Activated naive CD4-positive, alpha-beta T cell treated with anti-CD3 and anti-CD28 coated beads, Interleukin-2, amount 10 ng/mL, durations not matched to agents 7 days and 5 days (primary cell): Measurements from ENCODE around the gene BLOC1S3.

Source experiments
- CTCF ChIA-PET: fragments of 350-600 bp; sonication (Branson Sonifier 250); formaldehyde crosslinking; loops from one replicate; lab custom pipeline; 2021; ENCODE audit warnings: antibody characterized with exemption; lab: Charles Lee
- DNase-seq: peaks from one replicate; pipeline ENCODE4 v3.0.0-alpha.2; 2020
- H3K27ac Mint-ChIP-seq: one replicate; pipeline ENCODE4 v1.8.0; 2021; ENCODE audit warnings: mild to moderate bottlenecking, moderate library complexity, mixed read lengths
- H3K27me3 Mint-ChIP-seq: one replicate; pipeline ENCODE4 v1.8.0; 2021; ENCODE audit warnings: mild to moderate bottlenecking, mixed read lengths
- H3K36me3 Mint-ChIP-seq: one replicate; pipeline ENCODE4 v1.8.0; 2021; ENCODE audit warnings: mixed read lengths
- H3K4me1 Mint-ChIP-seq: one replicate; pipeline ENCODE4 v1.8.0; 2021; ENCODE audit warnings: mixed read lengths
- H3K4me3 Mint-ChIP-seq: one replicate; pipeline ENCODE4 v1.8.0; 2021; ENCODE audit warnings: mild to moderate bottlenecking, moderate library complexity, mixed read lengths
- H3K9me3 Mint-ChIP-seq: one replicate; pipeline ENCODE4 v1.8.0; 2021; ENCODE audit warnings: mixed read lengths

Gene BLOC1S3

GRCh38 chr19:45151821-45152503 is 26.6 kb upstream of the BLOC1S3 start:
- Mint-ChIP-seq H3K9me3 (no peaks in the 10 kb centered on the region), H3K4me3 (peak overlapping the region; percentile 15), H3K36me3 (peaks cover 10% of the 10 kb centered on the region), H3K4me1 (peaks cover 34% of the 10 kb centered on the region), H3K27ac (peak overlapping the region; percentile 33), H3K27me3 (peaks cover 72% of the 10 kb centered on the region)
- DNase-seq = no peak
- CTCF ChIA-PET = interaction anchor here (1.0 to 1.3 kb wide), 2 partner anchors 12 to 97 kb away, joined by 3 read pairs; no protein-coding TSS in a partner anchor

DNA sequence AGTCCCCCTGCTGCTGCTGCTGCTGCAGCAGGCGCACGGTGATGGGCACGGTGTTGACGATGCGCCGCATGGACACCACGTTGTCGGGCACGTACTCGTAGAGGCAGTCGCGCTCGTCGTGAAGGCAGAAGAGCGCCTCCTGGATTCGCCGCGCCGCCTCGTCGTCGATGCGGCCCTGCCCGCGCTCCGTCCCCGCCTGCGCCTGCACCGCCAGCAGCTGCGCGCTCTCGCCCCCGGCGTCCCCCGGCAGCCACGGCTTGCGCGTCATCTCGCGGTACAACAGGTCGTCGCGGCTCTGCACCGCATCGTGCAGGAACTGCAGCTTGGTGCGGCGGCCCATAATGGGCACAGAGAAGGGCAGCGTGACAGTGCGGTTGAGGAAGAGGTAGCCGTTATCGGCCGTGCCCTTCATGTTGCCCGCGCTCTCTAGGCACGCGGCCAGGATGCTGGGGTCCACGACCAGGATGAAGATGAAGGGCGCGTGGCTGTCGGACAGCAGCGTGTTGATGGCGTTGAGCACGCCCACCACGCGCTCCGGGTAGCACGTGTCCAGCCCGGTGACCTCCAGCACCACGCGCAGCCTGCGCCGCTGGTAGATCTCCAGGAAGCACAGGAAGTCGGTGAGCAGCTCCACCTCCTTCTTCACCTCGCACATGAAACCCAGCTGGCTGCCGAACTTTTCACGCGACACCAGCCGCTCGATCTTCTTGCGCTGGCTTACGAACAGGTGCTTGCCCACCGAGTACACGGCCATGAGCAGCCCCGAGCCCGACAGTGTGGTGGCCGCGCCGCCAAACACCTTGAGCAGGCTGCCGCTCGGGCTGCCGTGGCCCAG is 25.9 kb upstream of the BLOC1S3 start:
- peak; percentile 78 for DNase-seq
- peak overlapping the region; percentile 56 for H3K4me3 Mint-ChIP-seq
- peaks cover 10% of the 10 kb centered on the region for H3K36me3 Mint-ChIP-seq
- H3K9me3 Mint-ChIP-seq = no peaks in the 10 kb centered on the region
- H3K27me3 Mint-ChIP-seq = peaks cover 78% of the 10 kb centered on the region
- peak overlapping the region; percentile 80 for H3K27ac Mint-ChIP-seq
- peaks cover 34% of the 10 kb centered on the region for H3K4me1 Mint-ChIP-seq
- CTCF ChIA-PET = interaction anchor here (1.0 to 1.3 kb wide), 3 partner anchors 11 to 96 kb away, joined by 3 read pairs; no protein-coding TSS in a partner anchor

DNA sequence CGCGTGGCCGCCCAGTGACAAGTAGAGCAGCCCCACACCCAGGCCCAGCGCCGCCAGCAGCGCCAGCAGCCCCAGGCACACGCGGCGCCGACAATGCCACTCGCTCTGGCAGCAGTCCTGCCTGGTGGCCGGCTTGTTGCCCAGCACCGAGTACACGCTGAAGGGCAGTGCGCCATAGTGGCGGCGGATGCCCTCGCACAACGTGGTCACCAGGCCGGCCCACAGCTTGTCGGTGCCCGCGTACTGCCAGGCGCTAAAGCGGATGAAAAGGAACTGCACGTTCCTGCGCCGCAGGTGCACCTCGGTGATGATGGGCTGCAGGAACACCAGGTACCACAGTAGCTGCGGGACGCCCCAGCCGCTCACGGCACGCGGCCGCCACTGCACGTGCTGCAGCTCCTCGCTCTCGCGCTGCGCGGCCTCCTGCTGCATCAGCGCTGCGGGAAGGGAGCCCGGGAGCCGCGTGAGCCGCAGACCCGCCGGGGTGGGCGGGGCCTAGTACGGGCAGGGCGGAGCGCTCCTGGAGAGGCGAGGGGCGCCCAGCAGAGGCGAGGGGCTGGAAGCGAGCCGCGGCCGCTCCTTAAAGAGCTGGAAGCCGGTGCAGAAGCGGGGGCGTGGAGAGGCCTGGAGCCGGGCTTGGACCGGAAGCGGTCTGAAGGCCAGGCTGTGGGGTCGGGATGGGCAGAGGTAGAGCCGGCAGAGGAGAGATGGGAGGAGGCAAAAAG is 25.1 kb upstream of the BLOC1S3 start:
- H3K4me3 Mint-ChIP-seq = peak overlapping the region; percentile 56
- H3K36me3 Mint-ChIP-seq = peaks cover 10% of the 10 kb centered on the region
- H3K27ac Mint-ChIP-seq = no peak overlapping the region
- peak; percentile 59 for DNase-seq
- peaks cover 86% of the 10 kb centered on the region for H3K27me3 Mint-ChIP-seq
- CTCF ChIA-PET = interaction anchor here (1.1 to 1.3 kb wide), 2 partner anchors 73 to 95 kb away, joined by 3 read pairs; no protein-coding TSS in a partner anchor
- H3K9me3 Mint-ChIP-seq = no peaks in the 10 kb centered on the region
- peaks cover 34% of the 10 kb centered on the region for H3K4me1 Mint-ChIP-seq

DNA sequence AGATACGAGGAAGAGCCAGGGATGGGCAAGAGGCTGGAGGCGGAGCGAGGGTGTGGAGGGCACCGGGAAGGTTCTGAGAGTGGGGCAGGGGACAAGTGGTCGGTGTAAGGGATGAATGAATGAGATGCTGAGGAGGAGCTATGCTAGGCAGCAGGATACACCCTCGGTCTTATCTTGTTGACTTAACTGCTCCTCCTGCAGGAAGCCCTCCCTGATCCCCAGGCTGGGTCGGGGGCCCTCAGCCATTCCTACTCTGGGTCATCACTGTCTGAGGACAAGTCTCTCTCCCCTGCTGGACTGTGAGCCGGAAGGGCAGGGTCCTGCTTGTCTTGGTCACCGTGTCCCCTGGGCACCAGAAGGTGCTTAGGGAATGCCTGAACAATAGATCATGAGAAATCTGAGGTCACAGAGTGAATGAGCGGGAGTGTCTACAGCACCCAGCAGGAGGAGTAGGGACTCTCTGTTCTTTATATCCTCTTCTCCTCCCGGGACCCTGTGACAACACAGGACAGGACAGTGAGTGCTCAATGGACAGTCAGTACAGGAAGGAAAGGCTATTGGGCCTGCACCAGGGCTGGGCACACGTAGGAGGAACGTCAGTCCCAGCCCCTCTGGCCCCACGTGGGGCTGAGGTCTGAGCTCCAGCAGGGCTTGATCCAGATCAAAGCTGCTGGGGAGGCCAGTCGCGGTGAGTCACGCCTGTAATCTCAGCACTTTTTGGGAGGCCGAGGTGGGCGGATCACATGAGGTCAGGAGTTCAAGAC is 24.3 kb upstream of the BLOC1S3 start:
- H3K9me3 Mint-ChIP-seq = no peaks in the 10 kb centered on the region
- H3K27me3 Mint-ChIP-seq = peaks cover 90% of the 10 kb centered on the region
- CTCF ChIA-PET = interaction anchor here (0.6 to 1.1 kb wide), 3 partner anchors 28 to 74 kb away, joined by 3 to 4 read pairs (median 3); no protein-coding TSS in a partner anchor
- H3K4me1 Mint-ChIP-seq = peaks cover 31% of the 10 kb centered on the region
- H3K36me3 Mint-ChIP-seq = peaks cover 10% of the 10 kb centered on the region
- H3K27ac Mint-ChIP-seq = no peak overlapping the region
- H3K4me3 Mint-ChIP-seq = no peak overlapping the region
- DNase-seq = no peak

DNA sequence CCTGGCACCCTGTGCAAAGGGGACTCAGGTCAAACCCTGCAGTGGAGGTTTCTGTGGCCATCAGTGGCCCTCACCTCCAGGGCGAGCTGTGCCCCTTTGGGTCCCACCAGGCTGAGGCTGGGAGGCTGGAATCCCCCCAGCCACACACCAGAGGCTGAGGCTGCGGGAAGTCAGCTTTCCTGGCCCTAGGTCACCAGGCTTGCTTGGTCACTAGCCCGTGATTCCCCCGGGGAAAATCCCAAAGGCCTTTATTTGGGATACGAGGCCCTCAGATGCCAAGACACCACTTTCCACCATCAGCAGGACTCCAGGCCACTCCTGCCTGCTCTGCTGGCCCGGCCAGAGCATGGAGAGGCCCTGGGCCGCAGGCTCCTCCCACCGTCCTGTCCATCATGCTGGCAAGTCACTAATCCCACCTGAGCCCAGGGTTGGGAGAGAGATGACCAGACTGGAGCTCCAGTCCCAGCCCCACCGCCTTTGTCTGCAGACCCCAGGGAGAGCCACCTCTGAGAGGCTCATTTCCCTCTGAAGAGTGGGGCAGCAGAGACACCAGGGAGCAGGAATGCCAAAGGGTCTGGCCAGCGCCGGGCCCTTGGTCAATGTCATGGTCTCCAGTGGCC is 22.5 kb upstream of the BLOC1S3 start:
- Mint-ChIP-seq H3K9me3 (no peaks in the 10 kb centered on the region), H3K27me3 (peaks cover 95% of the 10 kb centered on the region), H3K27ac (no peak overlapping the region), H3K4me1 (peaks cover 27% of the 10 kb centered on the region), H3K4me3 (no peak overlapping the region), H3K36me3 (peaks cover 10% of the 10 kb centered on the region)
- DNase-seq = no peak
- CTCF ChIA-PET = no interaction called here

- Mint-ChIP-seq H3K4me3 (no peak overlapping the region), H3K4me1 (peaks cover 22% of the 10 kb centered on the region), H3K9me3 (no peaks in the 10 kb centered on the region), H3K27me3 (peaks cover 95% of the 10 kb centered on the region), H3K36me3 (peaks cover 7% of the 10 kb centered on the region), H3K27ac (no peak overlapping the region)
- no peak for DNase-seq
- CTCF ChIA-PET = no interaction called here
These were observed 21.8 kb upstream of the BLOC1S3 start for GRCh38 chr19:45156751-45157150.

DNA sequence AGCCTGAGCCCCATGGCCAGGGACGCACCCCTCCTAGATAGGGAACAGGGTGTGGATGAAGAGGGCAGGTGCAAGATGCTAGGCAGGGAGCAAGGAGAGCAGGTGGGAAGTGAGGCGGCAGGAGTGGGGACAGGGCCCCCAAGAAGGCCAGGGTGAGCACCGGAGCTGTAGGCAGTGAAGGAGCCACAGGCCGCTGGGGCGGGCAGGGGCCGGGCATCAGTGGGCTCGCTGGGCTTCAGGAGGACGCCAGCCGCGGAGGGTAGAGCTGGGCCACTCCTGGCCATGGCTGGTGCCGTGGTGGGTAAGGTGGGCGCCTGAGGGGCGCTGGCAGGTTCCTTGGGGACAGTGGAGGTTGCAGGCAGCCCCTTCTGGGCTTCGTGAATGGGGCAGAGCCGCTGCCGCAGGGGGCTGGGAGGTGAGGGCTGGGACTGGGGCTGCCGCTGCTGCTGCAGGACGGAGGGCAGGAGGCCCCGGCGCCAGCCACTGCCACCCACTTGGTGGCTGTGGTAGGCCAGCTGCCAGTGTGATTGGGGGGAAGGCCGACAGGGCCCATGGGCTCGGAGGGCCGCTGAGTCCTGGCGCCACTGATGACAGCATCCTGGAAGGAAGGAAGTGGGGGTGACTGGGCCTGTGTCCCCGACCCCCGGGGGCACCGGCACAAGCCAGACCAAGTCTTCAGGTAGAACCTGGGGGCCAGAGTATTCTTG is 19.9 kb upstream of the BLOC1S3 start:
- no peak for DNase-seq
- Mint-ChIP-seq H3K4me1 (peaks cover 9% of the 10 kb centered on the region), H3K36me3 (peaks cover 2% of the 10 kb centered on the region), H3K27me3 (peaks cover 82% of the 10 kb centered on the region), H3K27ac (no peak overlapping the region), H3K4me3 (no peak overlapping the region), H3K9me3 (no peaks in the 10 kb centered on the region)
- CTCF ChIA-PET = no interaction called here

DNA sequence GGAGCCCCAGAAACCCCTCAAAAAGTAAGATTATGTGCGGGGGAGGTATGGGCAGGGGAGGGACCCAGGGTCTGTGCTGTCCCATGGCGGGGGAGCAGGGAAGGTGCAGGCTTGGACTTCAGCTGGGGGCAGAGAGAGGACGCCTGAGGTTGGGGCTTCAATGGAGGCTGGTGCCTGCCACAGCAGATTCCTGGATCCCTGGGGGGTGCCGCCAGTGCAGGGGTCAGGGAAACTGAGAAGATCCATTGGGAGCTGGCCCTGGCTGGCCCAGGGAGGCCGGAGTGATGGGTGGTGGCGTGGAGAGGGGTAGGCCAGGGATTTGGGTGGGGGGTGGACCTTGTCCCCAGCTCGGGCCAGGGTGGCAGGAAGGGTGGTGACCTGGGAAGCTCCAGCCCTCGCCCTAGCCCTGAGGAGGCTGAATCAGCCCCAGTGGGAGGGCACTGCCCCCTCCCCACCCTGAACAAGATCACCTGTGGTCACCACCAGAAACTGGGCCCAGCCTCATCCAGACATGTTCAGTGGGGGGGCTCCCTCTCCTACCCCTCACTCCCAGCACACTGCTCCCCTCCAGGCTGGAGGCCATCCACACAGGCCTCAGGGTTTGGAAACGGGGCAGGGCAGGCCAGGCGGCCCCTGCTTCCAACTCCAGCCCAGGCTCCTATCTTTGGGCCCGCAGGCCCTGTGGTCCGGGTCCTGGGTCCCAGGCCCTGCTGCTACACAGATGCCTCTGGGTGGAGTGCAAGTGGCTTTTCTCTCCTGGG is 19.2 kb upstream of the BLOC1S3 start:
- H3K27ac Mint-ChIP-seq = no peak overlapping the region
- H3K4me3 Mint-ChIP-seq = no peak overlapping the region
- CTCF ChIA-PET = no interaction called here
- H3K36me3 Mint-ChIP-seq = no peaks in the 10 kb centered on the region
- no peak for DNase-seq
- H3K4me1 Mint-ChIP-seq = peaks cover 10% of the 10 kb centered on the region
- H3K27me3 Mint-ChIP-seq = peaks cover 75% of the 10 kb centered on the region
- no peaks in the 10 kb centered on the region for H3K9me3 Mint-ChIP-seq

- no peak for DNase-seq
- Mint-ChIP-seq H3K27me3 (peaks cover 69% of the 10 kb centered on the region), H3K4me3 (no peak overlapping the region), H3K36me3 (no peaks in the 10 kb centered on the region), H3K4me1 (peaks cover 14% of the 10 kb centered on the region), H3K9me3 (no peaks in the 10 kb centered on the region), H3K27ac (no peak overlapping the region)
- CTCF ChIA-PET = no interaction called here
These were observed 18.6 kb upstream of the BLOC1S3 start for GRCh38 chr19:45159971-45160324.

DNA sequence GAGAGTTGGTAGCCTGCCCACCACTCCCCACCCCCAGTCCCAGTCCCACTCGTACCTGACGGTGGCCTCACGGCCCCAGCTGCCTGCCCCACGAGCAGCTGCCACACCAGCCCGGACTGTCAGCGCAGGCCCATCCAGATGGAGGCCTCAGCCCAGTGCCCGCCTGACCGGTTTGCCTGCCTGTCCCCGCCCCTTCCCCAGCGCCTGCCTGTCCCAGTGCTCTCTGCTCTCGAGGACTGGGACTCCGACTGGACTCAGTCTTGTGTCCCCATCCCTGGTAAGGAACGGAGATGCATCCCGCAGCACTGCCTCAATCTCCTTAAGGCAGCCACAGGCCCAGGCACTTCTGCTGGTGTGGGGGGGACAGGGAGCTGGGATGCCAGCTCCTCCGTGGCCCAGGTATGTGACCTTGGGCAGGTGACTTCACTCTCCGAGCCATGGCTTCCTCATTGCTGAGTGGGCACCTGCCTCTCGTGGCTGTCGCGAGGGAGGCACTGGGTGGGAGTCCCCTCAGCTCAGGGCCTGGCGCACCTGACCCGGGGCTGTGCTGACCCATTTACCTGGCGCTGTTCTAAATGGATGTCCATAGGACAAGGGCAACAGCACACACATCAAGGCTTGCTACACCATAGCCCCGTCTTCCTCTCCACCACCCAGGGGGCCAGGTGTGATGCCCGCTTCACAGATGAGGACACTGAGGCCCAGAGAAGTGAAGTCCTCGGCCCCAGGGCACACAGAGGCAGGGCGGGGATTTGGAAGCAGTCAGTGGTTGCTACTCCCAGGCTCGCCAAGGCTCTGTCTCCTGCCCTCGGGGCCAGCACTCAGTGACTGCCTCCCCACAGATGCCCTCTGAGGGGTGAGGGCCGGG is 17.5 kb upstream of the BLOC1S3 start, which contains the start of gene NKPD1:
Gene NKPD1, minus strand, starts transcription at position 113 of the 868 bp plus-strand sequence. CDS start 832 bp downstream, outside the sequence.
- H3K4me3 Mint-ChIP-seq = no peak within 1 kb of the TSS
- H3K36me3 Mint-ChIP-seq = peaks cover 4% of the 10 kb centered on the region
- no peak within 1 kb of the TSS for H3K27ac Mint-ChIP-seq
- H3K27me3 Mint-ChIP-seq = peaks cover 58% of the 10 kb centered on the region
- CTCF ChIA-PET = no interaction called here
- peaks cover 21% of the 10 kb centered on the region for H3K4me1 Mint-ChIP-seq
- H3K9me3 Mint-ChIP-seq = no peaks in the 10 kb centered on the region
- DNase-seq = no peak

DNA sequence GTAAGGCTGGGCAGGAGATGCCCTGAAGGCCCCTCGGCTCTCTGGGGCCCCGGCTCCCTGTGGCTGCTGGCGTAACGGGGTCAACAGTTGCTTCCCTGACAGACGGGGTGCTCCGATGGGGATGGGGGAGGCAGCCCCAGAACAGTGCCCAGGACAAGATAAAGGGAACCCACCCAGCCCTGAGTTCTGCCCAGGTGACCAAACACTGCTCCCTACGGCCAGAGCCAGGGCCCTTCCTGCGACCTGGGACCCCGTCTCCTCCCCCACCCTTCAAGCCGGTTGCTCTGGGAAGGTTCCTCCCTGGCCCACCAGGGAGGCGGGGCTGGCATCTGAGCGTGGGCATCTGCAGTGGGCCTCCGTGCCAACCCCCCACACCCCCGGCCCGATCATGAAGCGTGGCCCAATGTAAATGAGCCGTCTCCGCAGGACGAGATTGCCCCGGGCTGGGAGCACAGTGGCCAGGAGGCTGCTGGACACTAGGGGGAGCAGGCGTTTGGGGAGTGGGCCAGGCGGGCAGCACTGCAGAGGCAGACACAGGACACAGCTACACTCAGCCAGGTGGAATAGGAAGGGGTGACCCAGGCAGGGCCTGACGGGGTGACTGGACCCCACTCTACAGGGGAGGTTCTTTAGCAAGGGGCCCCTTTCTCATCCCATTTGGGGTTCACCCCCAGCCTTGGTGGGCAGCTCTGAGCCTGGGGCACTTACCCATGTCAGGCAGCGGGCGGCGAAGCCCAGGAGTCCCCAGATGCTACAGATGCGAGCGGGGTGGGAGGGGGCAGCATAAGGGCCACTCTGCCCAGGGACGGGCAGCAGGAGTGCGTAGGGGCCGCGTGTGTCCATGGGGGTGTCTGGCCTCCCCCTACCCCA is 16.6 kb upstream of the BLOC1S3 start:
- CTCF ChIA-PET = no interaction called here
- DNase-seq = no peak
- peaks cover 5% of the 10 kb centered on the region for H3K36me3 Mint-ChIP-seq
- no peaks in the 10 kb centered on the region for H3K9me3 Mint-ChIP-seq
- no peak overlapping the region for H3K4me3 Mint-ChIP-seq
- no peak overlapping the region for H3K27ac Mint-ChIP-seq
- peaks cover 23% of the 10 kb centered on the region for H3K4me1 Mint-ChIP-seq
- H3K27me3 Mint-ChIP-seq = peaks cover 51% of the 10 kb centered on the region
